Gastrocnemius medialis (tissue), 4 donors: ENCODE results near the gene CEACAM20.

Source experiments
- CTCF ChIP-seq, 5 experiments: fragments of 450-650 bp in 3 of 5; fragments of 200-600 bp in 2 of 5; sonication (generic) in 2 of 5; IDR thresholded peaks in 4 of 5; conservative IDR thresholded peaks in 1 of 5; 1 replicate in 4 of 5; 2 replicates in 1 of 5; pipeline ENCODE4 v1.5.1; 2016 to 2019; ENCODE audit warnings: antibody characterized with exemption in 5 of 5, mild to moderate bottlenecking in 3 of 5, moderate library complexity in 3 of 5
- POLR2A ChIP-seq, 2 donors: fragments of 450-650 bp; IDR thresholded peaks; one replicate each; pipeline ENCODE4 v1.6.1; 2017; ENCODE audit warnings: antibody characterized with exemption in 2 of 2, mild to moderate bottlenecking in 2 of 2, moderate library complexity in 2 of 2

- TF ChIP-seq CTCF (IDR thresholded peaks at IDR 0.05 in 4 of 5, conservative IDR thresholded peaks at IDR 0.05 in 1 of 5) (peak in 4 of 5 experiments; percentile 39 to 60 (median 44)), POLR2A (IDR thresholded peaks at IDR 0.05) (no peak)
Measured at GRCh38 chr19:44576843-44577565, 47.5 kb upstream of the CEACAM20 start.
